NCI-H187 (cell line): Measurements from ENCODE around the gene ZNF641.
"Not testable (repeated sequence)": the region's sequence is repeated elsewhere in the genome, so short reads cannot be mapped to it uniquely, and the experiment has no call there.

Source experiments
- DNase-seq, 2 experiments: peaks; one replicate each; lab custom pipeline; 2025; lab: John Stamatoyannopoulos, UW

Gene ZNF641

DNA sequence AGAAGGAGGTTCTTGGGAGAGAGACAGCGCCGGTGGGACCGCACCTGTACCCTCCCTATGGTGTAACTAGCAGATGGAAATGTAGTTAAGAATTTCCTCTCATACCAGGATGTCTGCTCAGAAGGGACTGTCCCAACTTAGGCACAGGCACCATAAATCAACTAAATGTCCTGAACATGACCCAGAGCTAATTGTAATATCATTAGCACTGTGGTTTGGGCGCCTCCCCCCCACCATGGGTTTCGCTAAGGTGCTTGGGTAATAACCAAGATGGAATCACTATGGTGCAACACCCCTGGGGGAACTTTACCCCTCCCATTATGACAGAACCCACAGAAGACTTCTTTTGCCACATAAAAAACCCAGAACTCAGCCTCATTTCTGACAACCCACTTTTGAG is 15.9 kb downstream of the ZNF641 start:
- no peak for DNase-seq

DNA sequence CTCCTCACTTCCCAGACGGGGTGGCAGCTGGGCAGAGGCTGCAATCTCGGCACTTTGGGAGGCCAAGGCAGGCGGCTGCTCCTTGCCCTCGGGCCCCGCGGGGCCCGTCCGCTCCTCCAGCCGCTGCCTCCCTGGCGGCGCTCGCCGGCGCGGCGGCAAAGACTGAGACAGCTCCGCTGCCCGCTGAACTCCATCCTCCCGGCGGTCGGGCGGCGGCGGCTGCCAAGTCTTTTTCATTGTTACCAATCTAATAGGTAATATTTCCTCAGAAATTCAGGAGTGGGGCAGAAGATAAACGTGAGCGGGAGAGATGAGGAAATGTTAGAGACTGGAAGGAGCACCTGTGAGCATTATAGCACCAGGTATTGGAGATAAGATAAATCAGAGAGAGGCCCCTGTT is 17.0 kb downstream of the ZNF641 start:
- not testable (repeated sequence) for DNase-seq

DNA sequence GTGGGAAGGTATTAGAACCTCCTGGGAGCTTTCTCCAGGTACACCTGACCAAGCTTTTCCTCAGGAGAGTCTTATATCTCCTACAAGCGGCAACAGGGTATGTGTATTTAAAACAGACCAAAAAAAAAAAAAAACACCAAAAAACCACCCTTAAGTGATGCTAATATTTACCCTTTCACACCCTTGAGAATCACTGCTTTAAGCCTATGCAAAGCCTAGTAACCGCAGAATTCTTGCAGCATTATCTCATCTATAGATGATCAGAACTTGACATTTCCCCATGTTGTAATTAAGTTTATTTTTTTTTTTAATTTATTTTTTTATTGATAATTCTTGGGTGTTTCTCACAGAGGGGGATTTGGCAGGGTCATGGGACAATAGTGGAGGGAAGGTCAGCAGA is 19.3 kb downstream of the ZNF641 start:
- no peak for DNase-seq

DNA sequence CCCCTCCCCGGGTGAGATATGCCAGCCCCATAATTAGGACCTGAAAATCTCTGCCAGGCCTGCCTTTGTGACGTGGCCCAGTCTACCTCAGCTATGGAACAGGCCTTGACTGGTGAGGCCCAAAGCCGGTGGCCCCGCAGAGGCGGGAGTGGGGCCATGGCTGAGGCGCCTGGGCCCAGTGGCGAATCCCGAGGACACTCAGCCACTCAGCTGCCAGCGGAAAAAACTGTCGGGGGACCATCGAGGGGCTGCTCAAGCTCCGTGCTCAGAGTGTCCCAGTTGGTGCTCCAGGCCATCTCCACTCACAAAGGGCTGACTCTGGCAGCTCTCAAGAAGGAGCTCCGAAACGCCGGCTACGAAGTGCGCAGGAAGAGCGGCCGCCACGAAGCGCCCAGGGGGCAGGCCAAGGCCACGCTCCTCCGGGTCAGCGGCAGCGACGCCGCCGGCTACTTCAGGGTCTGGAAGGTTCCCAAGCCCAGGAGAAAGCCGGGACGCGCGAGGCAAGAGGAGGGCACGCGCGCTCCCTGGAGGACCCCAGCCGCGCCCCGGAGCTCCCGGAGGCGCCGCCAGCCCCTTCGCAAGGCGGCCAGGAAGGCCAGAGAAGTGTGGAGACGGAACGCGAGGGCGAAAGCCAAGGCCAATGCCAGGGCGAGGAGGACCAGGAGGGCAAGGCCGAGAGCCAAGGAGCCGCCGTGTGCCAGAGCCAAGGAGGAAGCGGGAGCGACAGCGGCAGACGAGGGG is 21.4 kb downstream of the ZNF641 start:
- DNase-seq: no peak

DNA sequence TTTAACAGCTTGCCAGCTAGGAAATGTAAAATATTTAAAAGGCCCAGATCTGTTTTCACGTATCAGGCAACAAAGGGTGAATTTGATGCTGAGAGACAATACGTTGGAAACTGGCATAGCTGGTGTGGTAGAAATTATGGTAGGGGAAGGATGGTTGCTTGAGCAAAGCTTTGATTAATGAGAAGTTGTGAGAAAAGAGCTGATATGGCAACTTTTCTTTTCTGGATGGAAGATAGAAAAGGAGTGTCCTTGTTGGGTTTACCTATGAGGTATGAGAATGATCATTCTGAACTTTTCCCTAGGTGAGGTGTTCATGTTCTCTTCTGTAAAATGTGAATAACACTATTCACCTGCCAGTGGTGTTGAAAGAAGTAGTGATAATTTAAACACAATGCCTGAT is 34.2 kb downstream of the ZNF641 start:
- no peak for DNase-seq

DNA sequence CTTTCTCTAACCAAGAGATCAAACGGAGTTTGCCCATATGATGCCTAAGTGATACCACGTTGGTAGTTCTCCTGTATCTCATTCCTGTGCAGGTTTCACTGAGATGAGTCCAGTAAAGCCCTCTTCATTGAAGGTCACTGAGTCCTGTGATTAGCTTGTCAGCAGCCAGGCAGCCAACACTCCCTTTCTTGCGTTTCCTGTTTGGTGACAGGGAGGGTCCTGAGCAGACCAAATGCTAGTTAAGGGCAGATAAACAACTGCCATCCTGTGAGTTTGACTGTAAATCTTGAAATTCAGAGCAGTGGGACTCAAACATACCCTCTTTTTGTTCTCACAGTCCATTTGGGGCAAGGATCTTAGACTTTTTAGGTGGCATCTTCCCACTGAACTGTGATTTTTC is 39.4 kb downstream of the ZNF641 start:
- no peak for DNase-seq

DNA sequence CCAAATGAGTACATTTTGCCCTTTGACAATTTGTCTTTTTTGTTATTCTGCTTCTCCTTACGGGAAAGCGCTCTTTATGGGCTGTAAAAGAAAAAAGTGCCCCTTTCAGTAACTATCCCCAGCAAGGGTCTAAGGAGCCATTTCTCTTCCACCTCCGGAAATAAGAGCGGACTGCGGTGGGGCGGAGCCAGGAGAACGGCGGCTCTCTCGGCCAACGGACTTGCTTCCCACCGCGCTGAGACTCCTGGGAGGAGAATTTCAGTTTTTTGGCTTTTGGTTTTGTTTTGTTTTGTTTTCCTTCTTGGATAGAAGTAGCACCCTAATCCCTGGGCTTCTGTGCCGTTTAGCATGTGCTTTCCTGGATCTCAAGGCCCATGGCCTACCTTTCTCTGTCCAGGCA is 43.5 kb downstream of the ZNF641 start:
- DNase-seq: no peak

DNA sequence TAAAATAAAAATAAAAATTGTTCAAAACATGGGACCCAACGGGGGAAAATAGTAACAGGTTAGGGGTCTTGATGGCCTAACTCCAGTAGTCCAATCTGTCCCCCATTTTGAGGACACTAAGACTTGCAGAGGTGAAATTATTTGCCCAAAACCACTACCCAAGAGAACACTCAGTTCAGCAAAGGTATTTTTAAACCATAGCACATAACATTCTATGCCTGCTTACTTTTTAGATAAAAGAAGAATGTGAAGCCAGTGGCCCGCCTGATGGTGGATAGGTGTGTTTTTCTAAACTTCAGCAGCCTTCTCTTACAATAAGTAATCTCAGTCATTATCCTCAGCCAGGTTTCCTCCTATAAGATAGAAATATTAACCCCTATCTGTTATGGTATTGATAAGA is 45.5 kb downstream of the ZNF641 start:
- no peak for DNase-seq

DNA sequence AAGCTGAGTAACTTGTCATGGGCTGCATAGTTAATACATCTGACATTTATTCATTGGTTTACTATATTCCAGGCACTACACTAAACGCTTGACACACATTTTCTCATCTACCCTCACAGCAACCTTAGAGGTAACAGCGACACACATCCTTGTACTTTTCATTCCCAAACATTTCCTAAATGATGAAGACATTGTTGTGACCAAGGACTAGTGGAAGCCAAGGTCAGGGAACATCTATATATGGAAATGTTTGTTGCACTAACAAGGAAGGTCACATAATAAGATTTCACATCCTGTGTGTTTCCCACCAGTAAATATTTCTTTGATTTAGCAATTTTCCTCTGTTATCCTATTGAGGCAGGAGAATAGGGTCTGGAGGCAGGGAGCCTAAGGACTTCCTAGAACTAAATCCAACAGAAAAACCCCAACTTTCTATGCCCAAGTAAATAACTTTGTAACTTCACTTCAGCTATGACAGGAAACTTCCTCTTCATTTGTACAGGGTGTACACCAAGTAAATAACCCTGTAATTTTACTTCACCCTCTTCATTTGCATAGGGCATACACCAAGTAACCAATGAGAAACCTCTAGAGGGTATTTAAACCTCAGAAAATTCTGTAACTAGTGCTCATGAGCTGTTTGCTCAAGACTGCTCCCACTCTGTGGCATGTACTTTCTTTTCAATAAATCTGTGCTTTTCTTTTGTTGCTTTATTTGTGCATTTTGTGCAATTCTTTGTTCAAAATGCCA is 48.4 kb downstream of the ZNF641 start:
- DNase-seq: no peak

DNA sequence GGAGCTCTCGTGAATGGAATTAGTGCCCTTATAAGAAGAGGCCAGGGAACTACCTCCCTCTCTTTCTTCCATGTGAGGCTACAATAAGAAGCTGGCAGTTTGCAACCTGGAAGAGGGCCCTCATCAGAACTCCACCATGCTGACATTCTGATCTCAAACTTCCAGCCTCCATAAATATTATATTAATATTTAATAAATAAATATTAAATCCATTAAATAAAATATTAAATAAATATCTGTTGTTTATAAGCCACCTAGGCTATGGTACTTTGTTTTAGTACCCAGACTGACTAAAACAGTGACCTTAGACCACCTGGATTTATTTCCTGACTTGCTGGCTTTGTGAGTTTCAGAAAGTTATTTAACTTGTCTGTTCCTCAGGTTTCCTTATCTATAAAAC is 49.9 kb downstream of the ZNF641 start:
- DNase-seq: no peak

DNA sequence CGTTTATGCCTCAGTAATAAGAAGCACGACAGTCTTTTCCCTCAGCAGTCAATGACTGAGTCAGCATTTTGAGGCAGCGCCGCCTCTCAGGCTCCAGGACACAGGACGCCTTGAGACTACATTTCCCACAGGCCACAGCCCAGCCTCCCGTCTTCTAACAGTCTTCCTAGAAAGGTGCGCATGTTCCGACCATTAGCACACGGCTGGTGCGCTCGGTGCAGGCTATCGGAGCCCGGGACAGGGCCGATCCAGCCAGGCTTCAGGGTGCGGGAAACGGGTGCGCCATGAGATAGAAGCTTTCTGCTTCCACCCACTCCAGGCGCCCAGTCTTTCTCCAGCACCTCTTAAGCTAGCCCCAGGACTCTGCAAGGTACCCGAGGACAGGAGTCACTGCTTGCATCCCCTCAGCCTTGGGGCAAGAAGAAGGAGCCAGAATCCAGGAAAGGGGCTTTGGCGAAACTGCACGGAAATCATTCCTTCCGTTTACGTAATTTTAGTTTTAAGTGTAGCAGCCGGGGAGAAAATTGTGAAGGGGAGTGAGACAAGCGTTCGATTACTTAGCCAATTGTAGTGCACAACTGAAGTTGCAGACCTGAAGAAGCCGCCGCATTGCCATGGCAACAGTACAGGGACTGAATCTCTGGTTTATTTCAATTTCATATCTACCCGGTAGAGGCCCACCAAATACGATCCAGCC is 54.0 kb downstream of the ZNF641 start:
- DNase-seq: no peak

DNA sequence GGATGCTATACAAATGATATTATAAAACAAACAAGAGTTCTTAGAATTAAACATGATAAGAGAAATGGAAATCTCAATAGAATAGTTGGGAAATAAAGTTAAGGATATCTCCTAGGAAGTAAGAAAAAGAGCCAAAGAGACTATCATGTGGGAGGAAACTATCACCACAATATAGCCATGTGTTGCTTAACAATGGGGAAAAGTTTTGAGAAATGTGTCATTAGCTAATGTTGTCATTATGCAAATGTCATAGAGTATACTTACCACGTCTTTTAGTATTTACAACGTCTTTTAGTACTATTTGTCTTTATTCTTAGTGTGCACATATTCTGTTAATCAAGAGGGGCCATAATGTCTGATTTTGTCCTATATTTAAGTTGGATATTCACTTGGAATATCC is 58.7 kb downstream of the ZNF641 start:
- no peak for DNase-seq

DNA sequence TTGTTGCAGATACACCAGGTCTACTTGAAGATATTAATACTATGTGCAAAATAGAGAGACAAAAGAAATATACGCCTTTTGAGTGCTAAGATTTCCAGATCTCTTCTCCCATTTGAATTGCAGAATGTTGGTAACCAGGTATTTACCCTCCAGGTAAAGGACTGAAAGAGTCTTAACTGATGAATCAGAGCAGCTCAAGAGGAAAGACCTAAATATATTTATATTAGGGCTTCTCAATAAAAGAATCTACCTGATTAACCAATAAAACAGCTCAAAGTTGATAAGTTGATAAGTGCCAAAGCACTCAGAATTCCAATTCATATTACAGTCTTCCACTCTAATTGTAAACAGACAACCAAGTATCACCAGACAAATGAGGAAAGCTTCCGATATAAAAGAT is 59.2 kb downstream of the ZNF641 start:
- no peak for DNase-seq

DNA sequence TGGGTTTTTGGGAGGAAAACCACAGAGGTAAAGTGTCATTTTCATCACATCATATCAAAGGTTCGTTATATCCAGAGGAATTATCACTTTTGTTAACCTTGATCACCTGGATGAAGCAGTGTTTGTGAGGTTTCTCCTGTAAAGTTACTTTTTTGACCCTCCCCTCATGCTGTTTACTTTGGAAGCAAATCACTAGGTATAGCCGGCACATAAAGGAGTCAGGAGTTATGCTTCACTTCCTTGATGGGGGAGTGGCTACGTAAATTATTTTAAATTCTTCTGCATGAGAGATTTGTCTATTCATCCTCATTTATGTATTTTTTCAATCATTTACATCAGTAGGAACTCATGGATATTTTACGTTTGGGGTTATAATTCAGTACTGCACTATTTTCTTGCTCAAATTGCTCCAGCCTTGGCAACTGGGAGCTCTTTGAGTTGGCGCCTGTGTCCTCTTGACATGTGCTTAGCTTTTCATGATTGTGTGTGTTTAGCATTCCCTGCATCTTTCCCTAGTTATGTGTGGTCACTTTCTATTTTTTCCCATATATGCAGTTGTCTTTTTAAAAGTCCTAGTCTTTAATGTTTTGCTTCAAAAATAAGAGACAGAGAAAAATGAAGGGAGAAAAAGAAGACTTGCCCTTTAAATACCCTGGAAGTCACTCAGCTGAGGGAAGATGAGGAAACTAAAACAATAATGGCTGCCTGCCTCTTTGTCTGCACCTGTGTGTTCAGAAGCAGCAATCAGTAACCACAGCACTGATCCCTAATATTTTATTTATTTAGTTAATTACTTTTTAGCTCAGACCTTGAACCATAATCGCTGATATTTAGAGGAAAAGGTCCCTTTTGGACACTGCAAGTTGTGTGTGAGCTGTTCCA is 62.1 kb downstream of the ZNF641 start:
- no peak for DNase-seq
